Lower lobe of right lung (tissue), 2 donors: ENCODE results near the gene PPP2R2C. TPM values are rescaled to one million over a fixed set of nuclear protein-coding genes. Genes with fewer than 3 reads are reported as not detected.

ENCODE experiments used
- ATAC-seq, 2 donors: fragments of 200-7000 bp; cut with Tn5 transposase; one replicate each; pipeline ENCODE4 v1.9.1; 2020 to 2022; ENCODE audit warnings: mild to moderate bottlenecking in 2 of 2, moderate library complexity in 2 of 2
- DNase-seq: peaks from one replicate; pipeline ENCODE4 v3.0.0-alpha.2; 2020
- H3K27ac ChIP-seq: fragments of 200-600 bp; one replicate; pipeline ENCODE4 v1.8.0; 2022
- H3K27me3 ChIP-seq: fragments of 200-600 bp; one replicate; pipeline ENCODE4 v1.8.0; 2022; ENCODE audit warnings: low read depth
- H3K36me3 ChIP-seq: fragments of 200-600 bp; one replicate; pipeline ENCODE4 v1.8.0; 2022; ENCODE audit warnings: mild to moderate bottlenecking
- H3K4me1 ChIP-seq: fragments of 200-600 bp; one replicate; pipeline ENCODE4 v1.8.0; 2022
- H3K4me3 ChIP-seq: fragments of 200-600 bp; one replicate; pipeline ENCODE4 v1.8.0; 2022; ENCODE audit warnings: mild to moderate bottlenecking
- H3K9me3 ChIP-seq: fragments of 200-600 bp; one replicate; pipeline ENCODE4 v1.8.0; 2022
- CTCF ChIP-seq: fragments of 200-600 bp; IDR thresholded peaks from one replicate; pipeline ENCODE4 v1.8.0; 2022; ENCODE audit warnings: antibody characterized with exemption, mild to moderate bottlenecking
- intact Hi-C: fragments of 100-400 bp; cut with DNase I; formaldehyde crosslinking; loops from one replicate; pipeline ENCODE4 v1.11.0; 2022
- total RNA-seq: library from RNA; stranded (reverse); fragmentation: NEBNext Ultra II Directional; extraction: Animal tissue kit (Norgen Biotek cat#: 25700); gene quantifications from one replicate; pipeline ENCODE4 v1.2.1, GENCODE V29; 2021
- donor health status: DM: no; HTN: yes; CAD: no; lungs with severe emphysema.

PPP2R2C gene
- total RNA-seq, 1 donor from 2014 or later, result not detected

GRCh38 chr4:6271701-6272465 is 200.5 kb downstream of the PPP2R2C start:
- Histone ChIP-seq H3K36me3 (no peaks in the 10 kb centered on the region), H3K4me1 (peaks cover 79% of the 10 kb centered on the region), H3K27me3 (no peaks in the 10 kb centered on the region), H3K27ac (peak overlapping the region; percentile 85), H3K9me3 (no peaks in the 10 kb centered on the region), H3K4me3 (peak overlapping the region; percentile 92)
- TF ChIP-seq CTCF, result no peak
- intact Hi-C loops, result no loop called here
- peak; percentile 67 to 69 for ATAC-seq
- DNase-seq, result peak; percentile 87

- ATAC-seq (no peak), DNase-seq (no peak)
- Histone ChIP-seq H3K36me3 (no peaks in the 10 kb centered on the region), H3K9me3 (no peaks in the 10 kb centered on the region), H3K27me3 (no peaks in the 10 kb centered on the region), H3K4me1 (peaks cover 73% of the 10 kb centered on the region), H3K4me3 (peak overlapping the region; percentile 92), H3K27ac (peak overlapping the region; percentile 85)
- TF ChIP-seq CTCF, result no peak
- intact Hi-C loops, result no loop called here
Measured at GRCh38 chr4:6271206-6271605, 201.2 kb downstream of the PPP2R2C start.

- peak; percentile 43 for DNase-seq
- Histone ChIP-seq H3K27ac (peak overlapping the region; percentile 85), H3K27me3 (no peaks in the 10 kb centered on the region)
Measured at GRCh38 chr4:6270636-6271121, 201.7 kb downstream of the PPP2R2C start.

More at GRCh38 chr4:6270636-6271121, 201.7 kb downstream of the PPP2R2C start:
- intact Hi-C loops, result no loop called here
- no peak for ATAC-seq
- H3K36me3 ChIP-seq, result no peaks in the 10 kb centered on the region
- H3K4me3 ChIP-seq, result peak overlapping the region; percentile 92
- no peaks in the 10 kb centered on the region for H3K9me3 ChIP-seq
- H3K4me1 ChIP-seq, result peaks cover 67% of the 10 kb centered on the region
- no peak for TF ChIP-seq CTCF

Other genes with a start within 250 kb of the PPP2R2C start
- 70.3 TPM for gene WFS1, start 202.8 kb downstream of the PPP2R2C start, total RNA-seq
- gene MAN2B2, start 102.6 kb upstream of the PPP2R2C start, total RNA-seq, result 41.2 TPM
- gene MRFAP1, start 168.1 kb upstream of the PPP2R2C start, total RNA-seq, result 211 TPM
- gene S100P, start 221.3 kb upstream of the PPP2R2C start, total RNA-seq, result 16.1 TPM
- 48.8 TPM for gene MRFAP1L1, start 237.3 kb upstream of the PPP2R2C start, total RNA-seq
- gene BLOC1S4, start 243.6 kb upstream of the PPP2R2C start, total RNA-seq, result 9.0 TPM